Fibroblast of skin of back (primary cell): ENCODE data around the gene SOX8.
A peak's percentile ranks its signal among the peaks of the same experiment; 100 is the strongest.
"Not testable (repeated sequence)": the region's sequence is repeated elsewhere in the genome, so short reads cannot be mapped to it uniquely, and the experiment has no call there.

ENCODE experiments used
- DNase-seq: peaks from one replicate; pipeline ENCODE4 v3.0.0-alpha.2; 2013

SOX8 gene

DNA sequence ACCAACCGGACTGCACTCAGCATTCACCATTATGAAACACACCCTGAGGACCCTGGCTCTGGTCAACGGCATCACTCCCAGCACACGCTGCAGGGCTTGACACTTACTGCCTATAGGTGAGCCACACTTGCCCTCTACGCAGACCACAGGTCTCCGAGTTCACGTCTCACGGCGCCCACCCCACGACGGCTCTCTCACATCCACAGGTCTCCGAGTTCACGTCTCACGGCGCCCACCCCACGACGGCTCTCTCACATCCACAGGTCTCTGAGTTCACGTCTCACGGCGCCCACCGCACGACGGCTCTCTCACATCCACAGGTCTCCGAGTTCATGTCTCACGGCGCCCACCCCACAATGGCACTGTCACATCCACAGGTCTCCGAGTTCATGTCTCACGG is 25.8 kb upstream of the SOX8 start:
- not testable (repeated sequence) for DNase-seq

DNA sequence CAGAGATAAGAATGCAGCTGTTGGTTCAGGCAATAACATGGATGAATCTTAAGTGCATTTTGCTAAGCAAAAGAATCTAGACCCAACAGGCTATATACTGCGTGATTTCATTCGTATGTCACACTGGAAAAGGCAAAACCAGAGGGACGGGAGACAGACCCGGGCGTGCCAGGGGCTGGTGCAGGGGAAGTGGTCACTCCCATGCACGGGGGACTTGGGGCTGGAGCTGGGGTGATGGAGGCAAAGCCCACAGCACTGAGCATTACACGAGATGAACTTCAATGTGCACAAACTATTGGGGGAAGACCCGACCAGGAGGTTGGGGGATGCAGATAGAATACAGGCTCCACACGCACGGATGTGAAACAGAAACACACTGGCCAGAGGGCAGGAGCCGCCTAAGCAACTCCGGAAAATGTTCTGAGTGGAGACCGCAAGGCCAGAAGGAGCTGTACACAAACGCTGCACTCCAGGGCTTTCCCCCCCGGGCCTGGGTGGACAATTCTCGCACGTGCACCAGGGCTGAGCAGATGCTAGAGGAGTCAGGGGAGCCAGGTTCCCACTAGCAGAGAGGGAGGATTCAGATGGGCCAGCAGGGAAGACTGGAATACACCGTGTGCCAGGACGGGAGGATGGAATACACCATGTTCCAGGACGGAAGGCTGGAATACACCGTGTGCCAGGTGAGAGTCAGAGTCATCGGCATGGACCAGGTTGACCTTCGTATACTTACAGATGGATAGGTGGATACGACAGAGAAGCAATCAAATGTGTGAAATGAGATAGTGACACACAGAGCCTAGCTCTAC is 22.1 kb upstream of the SOX8 start:
- DNase-seq, result no peak

DNA sequence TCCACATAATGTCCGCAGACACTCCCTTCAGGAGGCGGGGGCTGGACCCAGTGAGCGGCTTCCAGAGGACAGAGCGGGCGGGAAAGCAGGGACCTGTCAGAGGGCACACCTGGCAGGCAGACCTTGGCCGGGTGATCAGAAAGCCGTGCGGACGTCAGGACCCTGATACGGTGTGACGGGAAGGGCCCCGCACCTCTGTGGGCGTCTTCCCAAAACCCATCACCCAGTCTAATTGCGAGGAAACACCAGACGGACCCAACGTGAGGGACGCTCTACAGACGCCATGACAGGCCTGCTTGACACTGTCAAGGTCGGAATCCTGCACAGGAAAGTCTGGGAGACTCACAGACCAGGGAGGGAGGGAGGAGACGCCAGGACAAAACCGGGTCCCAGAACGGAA is 19.2 kb upstream of the SOX8 start:
- no peak for DNase-seq

DNA sequence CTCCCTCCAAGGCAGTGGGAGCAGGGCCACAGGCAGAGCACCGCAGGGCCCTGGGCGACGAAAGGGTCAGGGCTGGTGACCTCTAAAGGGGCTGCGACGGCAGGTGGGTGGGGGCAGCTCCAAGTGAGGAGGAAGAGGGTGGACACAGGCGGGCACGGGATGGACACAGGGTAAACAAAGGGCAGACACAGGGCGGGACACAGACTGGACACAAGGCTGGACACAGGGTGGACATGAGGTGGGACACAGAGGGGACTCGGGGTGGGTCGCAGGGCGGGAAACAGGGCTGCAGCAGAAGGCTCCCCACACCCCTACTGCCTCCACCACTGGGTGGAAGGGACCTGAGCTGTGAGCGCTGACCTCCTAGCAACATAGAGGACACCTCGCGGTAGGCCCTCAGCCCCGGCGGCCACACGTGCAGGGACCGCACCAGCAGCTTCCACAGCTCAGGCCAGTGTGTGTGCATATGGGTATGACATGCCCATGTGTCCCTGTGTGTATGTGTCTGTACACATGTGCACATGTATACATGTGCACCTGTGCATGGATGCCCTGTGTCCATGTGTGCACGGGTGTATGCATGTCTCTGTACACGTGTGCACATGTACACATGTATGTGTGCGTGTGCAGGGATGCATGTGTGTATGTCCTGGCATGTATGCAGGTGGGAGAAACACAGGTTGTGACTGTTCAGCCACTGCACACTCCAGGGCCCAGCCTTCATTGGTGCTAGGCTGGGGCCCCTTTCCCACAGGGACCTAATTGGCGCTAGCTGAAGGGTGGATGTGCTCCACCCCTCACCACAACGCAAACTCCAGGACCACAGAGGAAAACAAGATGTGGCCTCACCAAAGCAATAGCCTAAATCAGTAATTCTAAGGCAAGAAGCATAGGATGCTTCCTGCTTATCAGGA is 18.4 kb upstream of the SOX8 start:
- DNase-seq, result no peak

DNA sequence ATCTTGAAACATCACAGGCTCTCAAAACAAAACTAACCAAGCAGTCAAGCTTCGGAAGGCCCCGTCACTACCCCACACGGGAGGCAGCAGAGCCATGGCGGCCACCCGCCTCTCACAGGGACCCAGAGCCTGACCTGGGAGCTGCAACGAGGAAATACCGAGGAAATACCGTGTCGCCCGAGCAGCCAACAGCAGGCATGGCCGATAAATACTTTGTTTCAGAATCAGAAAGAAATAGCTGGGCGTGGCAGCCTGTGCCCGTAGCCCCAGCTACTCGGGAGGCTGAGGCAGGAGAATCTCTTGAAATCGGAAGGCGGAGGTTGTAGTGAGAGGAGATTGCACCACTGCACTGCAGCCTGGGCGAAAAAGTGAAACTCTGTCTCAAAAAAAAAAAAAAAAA is 17.7 kb upstream of the SOX8 start:
- no peak for DNase-seq

DNA sequence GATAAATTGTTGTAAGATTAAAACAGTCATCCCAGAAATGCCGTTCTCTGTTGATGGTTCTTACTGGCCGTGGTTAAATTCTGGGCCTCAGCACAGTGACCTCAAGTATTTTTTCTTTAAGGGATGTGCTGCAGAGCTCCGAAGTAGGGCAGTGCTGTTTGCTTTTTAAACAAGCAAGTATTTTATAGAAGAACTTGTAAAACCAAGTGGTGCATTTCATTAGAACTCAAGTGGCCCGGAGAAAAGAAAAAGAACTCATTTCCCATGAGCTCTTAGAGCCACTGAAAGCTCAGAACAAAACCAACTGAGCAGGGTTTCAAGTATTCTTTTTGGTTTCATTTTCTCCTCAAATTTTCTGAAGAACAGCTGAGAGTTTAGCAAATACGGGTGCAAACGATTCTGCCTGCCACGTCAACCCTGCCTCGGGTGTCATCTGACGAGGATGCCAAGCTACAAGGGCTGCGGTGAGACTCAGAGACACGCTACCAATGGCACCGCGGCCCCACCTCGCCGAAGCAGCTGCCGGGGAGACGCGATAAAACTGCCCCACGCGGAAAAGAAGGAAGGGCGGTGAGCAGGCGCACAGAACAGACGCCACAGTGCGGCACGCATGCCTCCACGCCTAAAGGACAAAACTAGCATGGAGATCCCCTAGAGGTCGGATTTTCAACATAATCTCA is 17.1 kb upstream of the SOX8 start:
- DNase-seq, result no peak

DNA sequence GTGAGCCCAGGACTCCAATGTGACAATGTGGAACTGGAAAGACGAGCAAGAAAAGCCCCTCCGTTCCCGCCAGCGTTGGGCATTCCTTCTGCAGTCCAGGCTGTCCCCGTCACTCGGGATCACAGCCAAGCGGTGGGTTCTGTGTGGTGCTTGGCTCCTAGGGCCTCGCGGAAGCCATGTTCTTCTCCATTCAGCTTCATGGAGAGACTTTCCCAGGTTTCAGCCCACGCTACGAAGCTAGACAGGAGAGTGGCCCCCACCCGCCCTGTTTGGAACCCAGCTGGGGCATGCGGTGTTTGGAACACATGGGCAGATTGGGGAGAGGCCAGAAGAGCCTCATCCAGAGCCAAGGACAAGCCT is 16.6 kb upstream of the SOX8 start:
- no peak for DNase-seq

DNA sequence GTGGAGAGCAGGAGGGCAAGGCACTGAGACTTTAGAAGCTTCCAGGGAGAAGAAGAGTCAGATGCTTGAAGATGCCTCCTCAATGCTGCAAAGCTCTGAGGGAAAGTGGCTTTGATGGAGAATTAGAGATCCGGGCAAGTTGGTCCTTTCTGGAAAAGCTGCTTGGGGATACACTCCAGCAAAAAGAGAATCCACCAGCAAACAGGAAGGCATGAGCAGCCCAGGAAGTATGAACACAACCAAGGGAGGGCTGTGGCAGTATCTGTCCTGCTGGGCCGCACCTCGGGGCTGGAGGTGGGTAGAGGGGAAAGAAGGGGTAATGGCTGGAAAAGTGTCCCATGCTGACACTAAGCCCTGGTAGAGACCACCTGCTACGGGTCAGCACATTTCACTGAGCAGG is 16.1 kb upstream of the SOX8 start:
- no peak for DNase-seq

DNA sequence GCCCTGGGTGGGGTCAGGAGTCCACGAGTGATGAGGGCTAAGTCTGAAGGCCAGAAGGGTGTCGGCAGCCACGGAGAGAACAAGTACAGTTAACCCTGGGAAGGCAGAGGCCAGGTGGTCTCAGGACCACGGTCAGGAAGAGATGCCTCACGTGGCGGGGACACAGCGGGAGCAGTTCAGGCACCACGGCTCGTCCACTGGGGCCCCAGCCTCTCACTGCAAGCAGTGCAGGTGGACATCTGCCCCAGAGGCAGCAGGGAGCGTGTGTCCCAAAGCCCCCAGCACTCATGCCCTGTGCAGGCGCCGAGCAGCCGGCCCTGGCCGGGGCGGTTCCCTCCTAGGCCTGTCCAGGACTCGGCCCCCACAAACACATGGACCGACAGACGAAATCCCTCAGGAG is 15.5 kb upstream of the SOX8 start:
- DNase-seq, result no peak

DNA sequence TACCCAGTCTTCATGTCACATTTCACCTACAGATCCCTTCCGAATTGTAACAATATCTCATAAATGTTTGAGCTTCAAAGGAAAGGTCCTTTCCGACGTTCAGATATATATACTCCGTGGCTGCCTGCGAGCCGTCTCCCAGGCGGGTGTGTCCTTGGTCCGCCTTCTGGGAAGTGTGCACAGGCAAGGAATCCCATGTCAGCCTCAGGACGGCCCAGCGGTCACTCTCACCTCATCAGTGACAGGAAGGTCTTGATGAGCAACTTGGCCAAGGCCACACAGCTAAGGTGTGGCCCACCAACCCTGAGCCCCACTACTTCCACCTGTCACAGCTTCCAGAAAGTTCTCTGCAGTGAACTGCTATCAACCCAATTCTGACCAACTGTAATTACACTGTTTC is 15.1 kb upstream of the SOX8 start:
- no peak for DNase-seq

DNA sequence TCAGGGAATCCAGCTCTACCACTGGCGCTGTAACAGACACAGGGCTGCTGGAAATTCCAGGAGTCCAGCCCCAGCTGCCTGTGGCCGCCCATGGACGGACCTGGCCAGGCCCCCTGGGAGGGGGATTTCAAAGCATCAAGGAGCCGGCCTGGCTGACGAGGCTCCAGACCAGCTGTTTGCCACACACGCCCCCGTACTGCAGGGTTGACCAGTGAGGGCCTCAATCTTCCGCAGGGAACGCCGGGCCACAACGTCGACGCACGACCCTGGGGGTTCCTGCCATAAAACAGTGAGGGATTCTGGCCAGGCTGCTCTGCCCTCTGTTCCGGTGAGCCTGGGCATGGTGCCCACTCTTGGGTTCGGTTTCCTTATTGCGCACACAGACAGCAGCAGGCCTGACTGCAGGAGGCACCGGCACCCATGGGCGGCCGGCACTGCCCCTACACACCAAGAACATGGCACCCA is 14.5 kb upstream of the SOX8 start:
- no peak for DNase-seq

DNA sequence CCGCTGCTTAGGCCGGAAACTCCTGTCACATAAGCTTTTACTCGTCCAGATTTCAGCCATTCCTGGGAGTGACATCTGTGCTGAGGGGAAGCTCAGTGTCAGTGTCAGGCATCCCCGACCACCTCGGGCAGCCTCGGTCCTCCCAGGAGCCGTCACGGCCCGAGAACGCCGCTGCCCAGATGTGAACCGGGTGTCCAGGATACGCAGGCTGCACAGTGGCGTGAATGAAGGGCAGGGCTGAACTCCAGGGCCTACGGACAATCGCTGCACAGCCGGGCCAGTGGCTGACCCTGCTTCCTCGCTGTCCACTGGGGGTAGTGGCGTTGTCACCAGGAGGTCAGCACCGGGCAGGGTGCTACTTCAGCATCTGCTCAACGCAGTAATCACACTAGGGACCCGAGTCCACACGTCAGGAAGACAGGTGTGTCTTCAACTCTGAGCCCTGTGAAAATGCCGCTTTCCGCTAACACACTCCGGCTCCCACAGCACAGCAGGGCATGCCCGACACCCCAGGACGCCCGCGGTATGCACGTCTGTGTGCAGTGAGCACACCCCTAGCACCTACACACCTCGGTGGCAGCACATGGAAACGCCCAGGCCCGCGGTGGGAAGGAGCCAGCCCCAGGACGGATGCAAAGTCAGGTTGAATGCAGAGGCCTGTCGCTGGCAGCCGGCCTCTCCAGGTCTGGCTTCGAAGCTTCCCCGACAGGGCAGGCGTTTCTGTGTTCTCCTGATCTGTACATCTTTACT is 13.8 kb upstream of the SOX8 start:
- no peak for DNase-seq

DNA sequence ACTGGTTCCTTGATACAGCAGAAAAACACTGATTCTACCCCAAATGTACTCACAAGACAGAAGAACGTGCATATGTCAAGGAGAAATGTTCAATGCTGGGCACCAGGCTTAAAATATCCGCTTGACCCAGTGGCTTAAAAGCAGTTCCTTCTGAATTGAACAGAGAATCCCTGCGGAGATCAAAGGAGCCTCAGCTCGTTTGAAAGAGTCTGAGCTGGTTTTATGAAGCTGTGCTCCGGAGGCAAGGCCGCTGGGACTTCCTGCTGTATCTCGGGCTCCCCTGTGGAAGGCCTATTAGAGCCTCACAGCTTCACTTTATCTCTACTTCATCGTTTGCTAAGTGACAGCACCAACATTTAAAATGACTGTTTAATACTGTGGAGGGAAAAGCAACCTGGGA is 12.9 kb upstream of the SOX8 start:
- no peak for DNase-seq

DNA sequence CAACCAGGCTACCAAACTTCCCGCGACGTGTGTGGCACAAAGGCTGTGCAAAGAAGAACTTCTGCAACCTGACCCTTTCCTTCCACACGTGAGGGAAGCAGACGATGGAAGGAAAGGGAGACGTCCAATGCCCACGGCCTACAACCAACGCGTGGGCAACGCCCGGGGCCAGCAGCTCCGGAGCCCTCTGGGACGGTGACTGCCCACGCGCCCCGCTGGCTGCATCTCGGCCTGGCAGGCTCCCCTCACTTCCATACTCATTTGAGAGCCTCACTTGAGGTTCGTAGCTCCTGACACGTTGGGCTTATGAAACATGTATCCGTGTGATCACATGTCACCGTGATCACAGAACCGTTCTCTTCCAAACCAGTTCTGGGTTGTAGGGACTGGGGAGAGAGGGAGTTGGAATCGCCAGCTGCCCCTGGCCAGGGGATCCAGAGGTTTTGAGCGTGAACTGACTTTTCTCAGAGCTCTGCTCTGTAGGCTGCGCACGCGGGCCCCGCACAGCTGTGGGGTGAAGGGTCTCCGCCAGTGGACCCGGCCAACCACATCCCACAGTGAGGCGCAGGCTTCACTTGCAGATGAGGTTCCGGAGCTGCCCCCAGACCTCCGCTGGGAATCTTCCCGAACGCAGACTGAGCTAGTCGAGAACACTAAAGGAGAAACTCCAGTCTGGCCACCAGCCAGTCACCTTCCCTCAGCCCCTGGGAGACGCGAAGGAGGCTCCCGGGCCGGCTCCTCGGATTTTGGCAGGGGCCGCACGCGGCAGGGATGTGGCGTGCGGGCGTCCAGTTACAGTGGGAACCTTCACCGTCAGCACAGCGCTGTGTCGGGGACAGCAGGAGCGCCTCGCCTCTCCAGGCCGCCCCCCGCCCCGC is 11.8 kb upstream of the SOX8 start:
- peak; percentile 35 for DNase-seq

DNA sequence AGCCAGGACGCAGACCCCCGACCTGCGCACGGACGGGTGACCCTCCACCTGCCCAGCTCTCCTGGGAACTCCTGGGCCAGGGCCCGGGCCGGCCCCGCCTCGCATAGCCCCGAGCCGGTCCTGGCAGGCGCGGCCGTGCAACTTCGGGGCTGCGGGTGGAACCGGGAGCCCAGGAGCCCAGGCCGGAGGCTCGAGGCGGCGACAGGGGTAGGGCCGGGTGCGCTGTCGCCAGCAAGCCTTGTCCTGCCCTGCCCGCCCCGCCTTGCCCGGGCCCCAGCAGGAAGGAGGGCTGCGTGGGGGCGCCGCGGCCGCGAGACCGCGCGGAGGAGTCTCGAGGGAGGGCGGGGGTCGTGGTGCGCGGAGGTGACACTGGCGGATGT is 11.2 kb upstream of the SOX8 start:
- DNase-seq, result no peak

DNA sequence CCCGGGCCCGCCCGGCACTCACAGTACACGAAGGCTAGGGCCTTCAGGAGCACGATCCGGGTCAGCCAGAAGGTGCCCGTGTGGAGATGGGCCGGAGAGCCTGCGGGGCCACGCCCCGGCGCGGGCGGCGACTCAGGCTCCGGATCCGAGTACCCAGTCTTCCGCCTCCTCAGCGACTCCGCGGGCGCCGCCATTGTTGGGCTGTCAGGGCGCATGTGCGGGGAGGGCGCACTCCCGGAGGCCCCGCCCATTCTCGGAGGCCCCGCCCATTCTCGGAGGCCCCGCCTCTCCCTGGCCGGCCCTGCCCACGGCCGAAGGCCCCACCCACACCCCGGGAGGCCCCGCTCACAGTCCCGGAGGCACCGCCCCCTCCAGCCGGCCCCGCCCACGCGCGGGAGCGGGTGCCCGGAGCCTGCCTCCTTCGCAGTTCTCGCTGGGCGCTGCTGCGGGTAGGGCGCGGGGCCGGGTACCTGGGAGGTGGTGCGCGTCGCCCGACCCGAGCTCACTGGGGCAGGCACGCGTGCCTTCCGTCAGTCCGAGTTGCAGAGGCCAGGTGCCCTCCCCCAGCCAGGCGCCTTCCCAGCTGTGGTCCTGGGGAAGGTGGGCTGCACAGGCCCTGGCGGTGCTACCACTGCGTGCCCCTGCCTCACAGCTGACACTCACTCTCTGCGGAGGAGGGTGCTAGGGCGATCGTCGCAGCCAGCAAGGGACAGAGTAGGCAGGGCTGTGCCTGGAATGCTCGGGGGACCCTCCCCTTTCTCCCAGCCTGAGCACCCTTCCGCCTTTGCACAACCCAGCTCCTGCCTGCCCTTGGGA is 10.6 kb upstream of the SOX8 start, which contains the start of gene LMF1:
Gene LMF1 (minus strand): TSS at position 219 of the 816 bp plus-strand sequence. CDS start 4 bp downstream, at position 215.
- peak; percentile 86 for DNase-seq

DNA sequence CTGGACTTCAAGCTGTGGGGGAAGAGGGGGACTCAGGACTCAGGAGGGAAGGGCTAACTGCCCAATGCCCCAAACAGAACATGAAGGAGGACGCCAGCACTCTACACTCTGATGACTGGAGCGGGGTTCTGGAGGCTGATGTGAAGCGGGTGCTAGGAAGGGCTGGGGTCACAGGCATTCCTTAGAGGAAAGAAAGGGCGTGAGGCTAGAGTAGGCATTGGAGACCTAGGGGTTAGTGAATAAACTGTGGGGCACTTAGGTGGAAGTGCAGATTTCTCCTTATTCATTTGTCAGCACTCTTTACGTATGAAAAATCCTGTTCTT is 10.0 kb upstream of the SOX8 start:
- DNase-seq, result no peak

DNA sequence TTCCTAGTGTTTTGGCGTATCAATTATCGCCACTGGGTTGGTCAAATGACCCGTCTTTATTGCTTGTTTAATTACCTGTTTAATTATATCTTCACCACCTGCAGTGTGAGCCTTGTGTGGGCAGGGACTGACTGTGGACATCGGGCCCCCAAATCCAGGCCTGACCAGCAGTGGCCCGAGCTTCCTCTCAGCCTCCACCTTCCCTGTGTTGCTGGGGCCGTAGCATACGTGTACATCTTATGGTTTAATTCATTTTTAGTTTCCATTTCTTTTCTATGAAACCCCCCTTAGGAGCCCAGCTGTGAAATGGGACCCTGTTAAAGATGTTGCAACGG is 9.6 kb upstream of the SOX8 start:
- DNase-seq, result no peak

DNA sequence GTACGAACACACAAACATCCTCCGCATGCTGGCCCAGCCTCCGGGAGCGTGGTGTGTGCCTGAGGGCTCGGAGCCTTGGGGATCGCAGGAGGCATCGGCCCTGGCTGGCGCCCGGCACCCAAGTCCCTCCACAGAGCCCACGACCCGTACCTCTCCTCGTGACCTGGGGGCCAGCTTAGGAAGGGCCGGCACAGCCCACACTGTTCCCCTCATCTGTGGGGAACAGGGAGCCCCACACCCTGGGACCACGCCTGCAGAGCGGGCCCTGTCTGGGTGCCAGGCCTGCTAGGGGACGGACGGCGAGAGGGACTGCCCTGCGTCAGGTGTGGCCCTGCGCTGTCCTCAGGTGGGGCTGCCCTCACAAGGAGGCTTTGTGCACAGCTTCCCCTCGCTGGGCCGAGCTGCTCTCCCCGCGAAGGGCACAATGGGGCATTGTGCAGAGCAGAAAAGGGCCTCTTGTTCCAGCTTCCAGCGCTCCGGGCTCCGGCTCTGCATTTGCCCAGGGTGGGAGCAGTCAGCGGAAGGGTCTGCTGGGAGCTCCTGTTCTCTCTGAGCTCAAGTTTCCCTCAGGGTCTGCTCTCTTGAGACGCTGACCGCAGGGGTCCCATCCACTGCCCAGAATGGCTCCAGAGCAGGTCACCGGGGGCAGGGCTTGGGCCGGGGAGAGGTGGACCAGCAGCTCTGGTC is 9.1 kb upstream of the SOX8 start:
- no peak for DNase-seq

DNA sequence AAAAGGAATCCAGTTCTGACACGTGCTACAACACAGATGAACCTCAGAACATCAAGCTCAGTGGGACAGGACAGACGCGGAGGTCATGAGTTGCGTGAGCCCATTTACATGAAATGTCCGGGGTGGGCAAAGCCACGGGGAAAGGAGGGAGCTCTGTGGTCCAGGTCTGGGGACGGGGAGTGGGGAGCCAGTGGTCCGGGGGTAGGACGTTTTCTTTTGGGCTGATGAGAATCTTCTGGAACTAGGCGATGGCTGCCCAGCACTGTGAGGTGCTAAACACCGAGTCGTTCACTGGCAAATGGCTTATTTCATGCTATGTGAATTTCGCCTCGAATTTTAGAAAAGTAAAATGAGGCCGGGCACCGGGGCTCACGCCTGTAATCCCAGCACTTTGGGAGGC is 8.2 kb upstream of the SOX8 start:
- no peak for DNase-seq
